Skin epidermis (tissue), 12 donors: ENCODE measurements around the gene OR6S1.
"Not testable (repeated sequence)": the region's sequence is repeated elsewhere in the genome, so short reads cannot be mapped to it uniquely, and the experiment has no call there.

ENCODE experiments used
- H3K27ac ChIP-seq, 21 experiments: fragments of 200-600 bp; sonication (generic) in 11 of 21; one replicate each; pipeline ENCODE4 v1.5.0; 2020; ENCODE audit warnings: mild to moderate bottlenecking in 3 of 21, inconsistent platforms in 2 of 21, moderate library complexity in 2 of 21
- H3K4me3 ChIP-seq, 7 experiments: fragments of 200-600 bp; sonication (generic) in 2 of 7; one replicate each; pipeline ENCODE4 v1.5.0; 2020; ENCODE audit warnings: inconsistent platforms in 2 of 7, mild to moderate bottlenecking in 2 of 7, moderate library complexity in 1 of 7

OR6S1 gene

DNA sequence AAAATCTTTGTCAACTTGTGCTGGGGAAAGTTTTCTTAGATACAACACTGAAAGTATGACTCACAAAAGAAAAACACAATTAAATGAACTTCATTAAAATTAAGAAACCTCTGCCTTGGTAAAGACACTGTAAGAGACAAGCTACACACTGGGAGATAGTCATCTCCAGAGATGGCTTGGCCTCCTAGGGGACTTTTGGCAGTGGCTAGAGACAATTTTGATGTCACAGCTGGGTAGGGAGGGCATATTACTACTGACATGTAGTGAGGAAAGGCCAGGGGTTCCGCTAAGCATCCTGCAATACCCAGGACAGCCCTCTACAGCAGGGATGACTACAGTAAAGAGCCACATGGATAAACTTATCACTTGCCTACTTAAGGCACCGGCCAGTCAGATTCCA lies 34.2 kb upstream of the OR6S1 start:
- no peak overlapping the region for H3K27ac ChIP-seq
- no peak overlapping the region for H3K4me3 ChIP-seq

GRCh38 chr14:20671597-20672283 lies 30.2 kb upstream of the OR6S1 start:
- no peak overlapping the region for H3K4me3 ChIP-seq
- no peak overlapping the region for H3K27ac ChIP-seq

DNA sequence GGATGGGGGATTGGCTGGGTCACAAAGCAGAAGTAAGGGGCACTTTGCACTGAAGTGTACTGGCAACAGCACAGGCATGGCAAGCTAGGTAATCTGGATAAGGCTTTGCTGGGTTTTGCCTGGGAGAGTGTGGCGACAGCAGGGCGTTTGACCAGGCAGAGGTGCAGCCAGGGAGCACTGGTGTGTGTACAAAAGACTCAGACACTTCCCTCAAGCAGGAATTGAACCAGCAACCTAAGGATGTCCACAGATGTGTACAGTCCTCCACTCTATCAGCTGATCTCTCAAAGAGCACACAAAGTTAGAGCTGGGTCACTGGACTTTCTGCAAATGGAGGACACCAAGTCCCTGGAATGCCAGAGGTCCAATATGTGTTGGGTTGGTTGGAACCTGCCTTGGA lies 27.5 kb upstream of the OR6S1 start:
- Histone ChIP-seq H3K4me3 (no peak overlapping the region), H3K27ac (no peak overlapping the region)

DNA sequence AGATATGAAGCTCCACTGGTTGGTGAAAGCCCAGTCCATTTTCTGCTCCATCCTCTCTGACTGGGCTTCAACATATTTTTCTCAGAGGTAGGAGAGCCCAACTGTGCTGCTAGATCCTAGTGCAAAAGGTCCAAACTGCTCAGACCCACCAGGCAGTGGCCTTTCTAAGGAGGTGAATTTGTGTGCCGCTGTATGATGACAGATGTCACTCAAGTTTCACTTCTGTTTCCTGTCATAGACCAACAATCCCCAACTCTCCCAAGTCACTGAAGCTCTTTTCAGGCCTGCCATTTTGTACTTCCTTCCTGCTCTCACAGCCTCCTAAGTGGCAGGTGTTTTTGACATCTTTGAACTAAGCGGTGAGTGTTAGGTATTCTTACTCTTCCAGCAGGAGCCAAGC lies 26.5 kb upstream of the OR6S1 start:
- H3K4me3 ChIP-seq, result no peak overlapping the region
- peak overlapping the region in 2 of 21 experiments; percentile 21 to 31 for H3K27ac ChIP-seq

GRCh38 chr14:20666400-20666961 lies 25.0 kb upstream of the OR6S1 start:
- not testable (repeated sequence) for H3K4me3 ChIP-seq

GRCh38 chr14:20662968-20663732 lies 21.7 kb upstream of the OR6S1 start:
- H3K27ac ChIP-seq, result no peak overlapping the region

More at GRCh38 chr14:20666400-20666961, 25.0 kb upstream of the OR6S1 start:
- not testable (repeated sequence) for H3K27ac ChIP-seq

GRCh38 chr14:20661197-20661596 lies 19.7 kb upstream of the OR6S1 start:
- no peak overlapping the region for H3K27ac ChIP-seq
- no peak overlapping the region for H3K4me3 ChIP-seq

More at GRCh38 chr14:20662968-20663732, 21.7 kb upstream of the OR6S1 start:
- H3K4me3 ChIP-seq, result peak overlapping the region in 6 of 7 experiments; percentile 8 to 35 (median 14)

DNA sequence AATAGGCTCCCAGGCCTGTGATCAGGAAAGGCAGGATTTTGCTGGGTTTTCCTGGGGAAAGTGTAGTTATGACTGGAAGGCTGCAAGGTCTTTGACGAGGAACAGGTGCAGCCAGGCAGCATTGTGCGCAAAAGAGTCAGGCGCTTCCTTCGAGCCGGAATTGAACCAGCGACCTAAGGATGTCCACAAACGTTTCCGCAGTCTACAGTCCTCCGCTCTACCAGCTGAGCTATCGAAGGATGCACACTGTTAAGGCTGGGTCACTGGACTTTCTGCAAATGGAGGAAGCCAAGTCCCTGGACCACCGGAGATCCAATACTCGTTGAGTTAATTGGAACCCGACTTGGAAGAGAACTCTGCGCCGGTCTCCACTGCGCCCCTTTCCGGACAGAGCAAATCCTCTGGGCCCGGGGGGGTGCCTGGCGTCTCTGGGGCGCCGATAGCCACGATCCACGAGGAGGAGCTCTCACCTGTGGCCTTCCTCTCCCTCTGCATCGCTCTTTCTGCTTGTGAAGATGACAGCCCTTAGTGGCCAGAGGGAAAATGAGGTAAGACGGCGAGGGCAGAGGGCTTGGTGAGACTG lies 18.4 kb upstream of the OR6S1 start:
- Histone ChIP-seq H3K4me3 (no peak overlapping the region), H3K27ac (no peak overlapping the region)

DNA sequence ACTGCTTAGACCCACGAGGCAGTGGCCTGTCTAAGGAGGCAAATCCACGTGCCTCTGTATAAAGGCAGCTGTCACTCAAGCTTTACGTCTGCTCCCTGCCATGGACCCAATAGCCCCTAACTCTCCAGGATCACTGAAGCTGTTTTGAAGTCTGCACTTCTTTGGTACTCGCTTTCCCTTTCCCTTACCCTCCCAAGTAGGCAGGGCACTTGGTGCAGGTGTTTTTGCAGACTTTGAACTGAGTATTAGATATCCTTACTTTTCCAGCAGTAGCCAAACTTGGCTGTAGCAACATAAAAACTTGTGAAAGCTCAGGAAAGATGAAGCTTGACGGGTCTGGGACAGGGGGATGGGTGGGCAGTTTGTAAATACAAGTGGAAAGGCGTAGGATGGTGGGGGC lies 17.8 kb upstream of the OR6S1 start:
- Histone ChIP-seq H3K4me3 (no peak overlapping the region), H3K27ac (no peak overlapping the region)

DNA sequence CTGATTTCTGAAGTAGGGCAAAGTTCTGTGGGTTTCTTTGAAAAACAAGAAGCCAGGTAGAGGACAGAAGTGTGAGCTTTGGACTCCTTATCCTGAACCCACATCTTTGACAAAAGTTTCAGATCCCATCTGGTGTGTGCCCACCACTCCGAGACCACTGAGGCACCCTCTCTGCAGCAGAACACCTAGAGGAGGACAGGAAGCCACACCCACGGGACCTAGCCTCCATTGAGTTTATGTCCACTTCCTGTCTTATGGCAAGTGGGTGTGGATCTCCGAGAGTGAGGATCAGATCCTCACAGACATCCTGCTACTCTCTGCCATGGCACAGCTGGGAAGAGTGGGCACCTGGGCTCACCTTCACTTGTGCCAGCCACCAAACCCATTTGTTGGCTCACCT lies 16.8 kb upstream of the OR6S1 start:
- H3K4me3 ChIP-seq, result no peak overlapping the region
- no peak overlapping the region for H3K27ac ChIP-seq

DNA sequence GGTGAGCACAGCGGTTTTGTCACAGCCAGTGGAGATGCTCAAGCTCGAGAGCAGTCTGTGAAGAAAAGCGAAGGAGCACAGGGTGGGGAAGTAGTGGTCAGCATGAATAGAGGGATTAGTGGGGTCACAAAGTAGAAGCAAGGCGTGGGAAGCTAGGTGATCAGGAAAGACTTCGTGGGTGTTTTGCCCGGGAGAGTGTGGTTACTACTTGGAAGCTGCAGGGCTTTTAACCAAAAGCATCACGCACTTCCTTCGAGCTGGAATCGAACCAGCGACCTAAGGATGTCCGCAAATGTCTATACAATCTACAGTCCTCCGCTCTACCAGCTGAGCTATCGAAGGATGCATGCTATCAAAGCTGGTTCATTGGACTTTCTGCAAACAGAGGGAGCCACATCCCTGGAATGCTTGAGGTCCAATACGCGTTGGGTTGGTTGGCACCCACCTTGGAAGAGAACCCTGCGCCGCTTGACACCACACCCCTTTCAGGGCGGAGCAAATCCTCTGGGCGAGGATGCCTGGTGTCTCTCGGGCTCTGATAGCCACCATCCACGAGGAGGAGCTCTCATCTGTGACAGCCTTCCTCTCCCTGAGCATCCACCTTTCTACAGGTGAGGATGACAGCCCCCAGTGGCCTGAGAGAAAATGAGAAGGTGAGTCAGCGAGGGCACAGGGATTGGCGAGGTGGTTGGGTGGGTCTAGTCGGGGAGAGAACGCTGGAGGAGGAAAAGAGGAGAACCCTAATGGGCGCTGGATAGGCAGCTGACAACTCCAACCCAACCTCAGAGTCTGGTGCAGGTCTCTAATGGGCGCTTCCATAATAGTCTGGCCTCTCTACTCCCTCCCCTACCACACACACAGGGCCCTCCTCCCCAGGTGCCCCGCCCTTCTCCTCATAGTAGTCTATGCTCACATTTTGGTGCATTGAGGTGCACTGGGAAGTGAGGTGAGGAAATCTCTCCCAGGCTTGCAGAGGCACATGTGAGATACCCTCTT lies 16.0 kb upstream of the OR6S1 start:
- no peak overlapping the region for H3K4me3 ChIP-seq
- no peak overlapping the region for H3K27ac ChIP-seq

- no peak overlapping the region for H3K4me3 ChIP-seq
- no peak overlapping the region for H3K27ac ChIP-seq
These were observed 14.8 kb upstream of the OR6S1 start for GRCh38 chr14:20656274-20656673.

DNA sequence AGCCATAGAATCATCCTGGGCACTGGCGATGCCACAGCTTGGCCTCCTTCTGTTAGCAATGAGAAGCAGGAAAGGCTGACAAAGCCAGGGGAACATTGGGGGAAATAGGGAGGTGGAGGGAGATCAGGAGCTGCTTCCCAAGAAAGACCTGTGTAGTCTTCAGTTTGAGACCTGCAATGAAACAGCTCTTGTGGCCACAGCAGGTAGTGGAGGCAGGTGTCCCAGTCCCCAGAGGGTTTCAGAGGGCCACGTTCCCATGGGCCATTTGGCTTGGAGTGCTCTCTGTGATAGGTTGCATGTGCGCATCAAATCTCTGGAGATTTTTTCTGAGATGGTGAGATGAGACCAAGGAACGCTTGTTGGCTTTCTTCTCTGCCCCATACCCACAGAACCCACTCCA lies 14.4 kb upstream of the OR6S1 start:
- no peak overlapping the region for H3K27ac ChIP-seq
- no peak overlapping the region for H3K4me3 ChIP-seq

- no peak overlapping the region for H3K4me3 ChIP-seq
- no peak overlapping the region for H3K27ac ChIP-seq
These were observed 11.8 kb upstream of the OR6S1 start for GRCh38 chr14:20652996-20653975.

DNA sequence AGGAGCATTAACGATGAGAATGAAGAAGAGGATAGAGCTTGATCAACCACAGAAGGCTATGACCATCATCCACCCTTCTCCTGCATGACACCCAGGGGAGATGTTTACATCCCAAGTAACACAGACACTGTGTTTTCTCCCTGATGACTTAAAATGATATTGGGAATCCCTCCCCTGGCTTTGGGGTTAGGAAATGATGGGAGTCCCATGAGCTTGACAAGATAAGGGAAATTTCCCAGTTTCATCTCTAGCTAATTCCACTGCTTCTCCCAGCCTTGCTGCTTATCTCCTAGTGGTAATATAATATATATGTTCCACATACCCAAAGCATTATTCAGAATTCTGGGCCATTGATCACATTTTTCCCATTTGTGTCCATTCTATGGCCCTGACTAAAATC lies 4.0 kb upstream of the OR6S1 start:
- H3K4me3 ChIP-seq, result no peak overlapping the region
- H3K27ac ChIP-seq, result no peak overlapping the region

GRCh38 chr14:20644520-20644919 lies 3.0 kb upstream of the OR6S1 start:
- H3K4me3 ChIP-seq, result no peak overlapping the region
- no peak overlapping the region for H3K27ac ChIP-seq

GRCh38 chr14:20642755-20643154 lies 1.3 kb upstream of the OR6S1 start:
- not testable (repeated sequence) for H3K27ac ChIP-seq, H3K4me3 ChIP-seq

GRCh38 chr14:20642182-20642581 lies 691 bp upstream of the OR6S1 start:
- Histone ChIP-seq H3K4me3 (no peak overlapping the region), H3K27ac (no peak overlapping the region)
